ENCODE results near the gene STX10. TPM values are rescaled to one million over a fixed set of nuclear protein-coding genes. Genes with fewer than 3 reads are reported as not detected.
A peak's percentile ranks its signal among the peaks of the same experiment; 100 is the strongest.
"Not testable (repeated sequence)": the region's sequence is repeated elsewhere in the genome, so short reads cannot be mapped to it uniquely, and the experiment has no call there.

The STX10 gene
- total and polyA plus RNA-seq, 8 donors = 14.0 to 73.5 (median 17.2) TPM

DNA sequence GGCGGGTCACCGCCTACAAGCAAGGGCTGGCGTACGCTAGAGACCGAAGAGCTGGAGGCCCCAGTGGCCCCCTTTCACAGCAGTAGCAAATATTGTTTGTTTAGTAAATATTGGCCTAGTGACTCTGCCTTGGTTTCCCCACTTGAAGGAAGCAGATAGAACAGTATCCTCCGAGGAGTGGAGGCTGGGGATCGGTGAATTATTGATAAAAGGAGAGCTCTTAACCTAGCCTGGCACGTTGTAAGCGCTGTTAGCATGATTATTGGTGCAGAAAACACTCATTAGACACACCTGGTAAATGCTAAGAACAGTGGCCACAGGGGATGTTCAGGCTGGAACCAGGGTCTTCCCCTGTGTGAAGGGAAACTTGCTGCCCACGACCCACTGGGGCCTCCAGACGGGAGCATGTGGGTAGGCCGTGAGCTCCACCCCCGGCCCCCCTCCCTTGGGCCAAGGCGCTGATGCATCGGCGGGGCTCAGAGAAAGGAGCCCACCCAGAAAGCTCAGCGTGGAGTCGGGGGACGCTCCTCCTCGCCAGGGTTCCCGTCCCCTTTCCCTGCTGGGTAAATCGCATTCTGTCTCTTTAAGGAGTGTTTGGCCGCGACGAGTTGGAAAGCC, 2.3 kb upstream of the STX10 start:
- no peak for DNase-seq

DNA sequence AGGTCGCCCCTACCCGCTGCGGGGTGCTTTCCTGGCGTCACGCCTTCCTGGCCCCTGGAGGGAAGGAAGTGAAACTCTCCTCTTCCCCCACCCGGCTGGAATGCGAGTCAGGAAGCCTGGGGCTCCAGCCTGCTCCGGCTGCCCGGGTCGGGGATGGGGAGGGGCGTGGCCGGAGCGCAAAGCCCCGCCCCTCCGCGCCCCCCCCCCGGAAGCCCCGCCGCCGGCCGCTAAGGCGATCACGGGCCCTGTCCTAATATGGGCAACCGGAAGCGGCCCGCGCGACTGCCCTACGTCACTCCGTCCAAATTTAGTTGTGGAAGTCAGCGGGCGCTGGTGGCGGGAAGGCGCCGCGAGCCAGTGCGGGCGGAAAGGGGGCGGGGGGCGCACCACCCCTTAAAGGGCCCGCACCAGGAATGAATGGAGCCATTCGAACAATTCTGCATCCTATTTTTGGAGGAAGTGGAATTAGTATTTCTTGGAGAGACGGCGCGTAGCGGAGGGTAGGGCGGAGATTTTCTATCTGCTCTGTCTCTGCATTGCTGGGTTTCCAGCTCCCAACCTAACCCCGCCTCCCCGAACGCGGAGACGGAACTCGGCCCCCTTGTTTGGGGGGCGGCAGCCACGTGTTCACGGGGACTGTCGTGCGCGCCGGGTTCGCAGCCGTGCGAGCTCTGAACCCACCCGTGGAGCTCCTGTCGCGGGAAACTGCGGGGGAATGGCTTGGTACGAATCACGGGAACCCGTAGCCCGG, 1.6 kb upstream of the STX10 start:
- 1% methylated on average over 58 to 71 of the region's 71 CpGs for WGBS, 2 donors
- Histone ChIP-seq H3K36me3 (no peaks in the 10 kb centered on the region), H3K27me3 (no peaks in the 10 kb centered on the region), H3K4me3 (peak overlapping the region; percentile 94 to 100 (median 99)), H3K9me3 (no peaks in the 10 kb centered on the region), H3K27ac (peak overlapping the region; percentile 92 to 100 (median 99)), H3K4me1 (peaks cover 8 to 16% (median 10%) of the 10 kb centered on the region in 3 donors)
- ATAC-seq = peak; percentile 48 to 63 (median 54)
- FAIRE-seq = no peak
- TF ChIP-seq, protein P1, sequence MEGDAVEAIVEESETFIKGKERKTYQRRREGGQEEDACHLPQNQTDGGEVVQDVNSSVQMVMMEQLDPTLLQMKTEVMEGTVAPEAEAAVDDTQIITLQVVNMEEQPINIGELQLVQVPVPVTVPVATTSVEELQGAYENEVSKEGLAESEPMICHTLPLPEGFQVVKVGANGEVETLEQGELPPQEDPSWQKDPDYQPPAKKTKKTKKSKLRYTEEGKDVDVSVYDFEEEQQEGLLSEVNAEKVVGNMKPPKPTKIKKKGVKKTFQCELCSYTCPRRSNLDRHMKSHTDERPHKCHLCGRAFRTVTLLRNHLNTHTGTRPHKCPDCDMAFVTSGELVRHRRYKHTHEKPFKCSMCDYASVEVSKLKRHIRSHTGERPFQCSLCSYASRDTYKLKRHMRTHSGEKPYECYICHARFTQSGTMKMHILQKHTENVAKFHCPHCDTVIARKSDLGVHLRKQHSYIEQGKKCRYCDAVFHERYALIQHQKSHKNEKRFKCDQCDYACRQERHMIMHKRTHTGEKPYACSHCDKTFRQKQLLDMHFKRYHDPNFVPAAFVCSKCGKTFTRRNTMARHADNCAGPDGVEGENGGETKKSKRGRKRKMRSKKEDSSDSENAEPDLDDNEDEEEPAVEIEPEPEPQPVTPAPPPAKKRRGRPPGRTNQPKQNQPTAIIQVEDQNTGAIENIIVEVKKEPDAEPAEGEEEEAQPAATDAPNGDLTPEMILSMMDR (IDR thresholded peaks at IDR 0.05) = no peak
- DNase-seq = peak; percentile 97 to 99 (median 98)
- intact Hi-C loops (cut with DNase I) = no loop called here

More for the DNA sequence above, 2.3 kb upstream of the STX10 start:
- peak; percentile 0 to 2 (median 0) for ATAC-seq
- H3K4me1 ChIP-seq = peaks cover 8 to 23% (median 10%) of the 10 kb centered on the region in 3 donors
- no peaks in the 10 kb centered on the region for H3K9me3 ChIP-seq
- intact Hi-C loops (cut with DNase I) = no loop called here
- H3K27ac ChIP-seq = peak overlapping the region; percentile 92 to 100 (median 99)
- WGBS, 2 donors = 0% methylated on average over 24 to 25 of the region's 25 CpGs
- no peaks in the 10 kb centered on the region for H3K27me3 ChIP-seq
- no peak for FAIRE-seq
- TF ChIP-seq, protein P1 (IDR thresholded peaks at IDR 0.05) = no peak
- no peaks in the 10 kb centered on the region for H3K36me3 ChIP-seq
- H3K4me3 ChIP-seq = peak overlapping the region; percentile 94 to 100 (median 99)

DNA sequence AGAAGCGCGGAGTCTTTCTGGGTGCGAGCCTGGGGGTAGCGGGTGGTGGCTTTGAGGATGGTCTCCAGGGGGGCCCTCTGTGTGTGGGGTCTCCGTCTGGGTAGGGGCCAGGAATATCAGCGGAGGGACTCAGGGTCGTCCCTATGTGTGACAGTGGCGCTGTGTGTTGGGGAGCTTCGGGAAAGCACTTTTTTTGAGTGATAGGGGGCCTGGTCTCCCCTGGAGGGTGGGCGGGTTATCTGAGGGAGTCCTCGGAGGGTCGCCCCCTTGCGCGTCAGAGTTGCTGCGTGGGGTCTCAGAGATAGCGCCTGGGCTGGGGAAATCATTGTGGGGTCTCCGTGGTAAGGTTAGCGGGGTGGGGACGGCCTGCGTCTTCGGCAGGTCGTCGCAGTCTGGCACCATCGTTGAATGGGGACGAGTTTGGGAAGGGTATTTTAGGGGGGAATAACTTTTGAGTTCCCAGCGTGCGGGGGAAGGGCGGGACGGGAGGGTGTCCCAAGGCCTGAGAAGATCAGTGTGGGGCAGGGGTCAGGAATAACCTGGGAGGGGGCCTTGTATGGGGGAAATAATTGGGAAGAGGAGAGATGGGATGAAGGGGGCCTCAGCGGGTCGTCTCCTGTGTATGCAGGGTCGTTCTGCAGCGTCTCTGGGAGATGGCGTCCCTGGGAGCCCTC, 893 bp upstream of the STX10 start:
- Histone ChIP-seq H3K36me3 (no peaks in the 10 kb centered on the region), H3K4me3 (peak overlapping the region; percentile 53 to 100 (median 91)), H3K27me3 (no peaks in the 10 kb centered on the region), H3K9me3 (no peaks in the 10 kb centered on the region), H3K4me1 (peaks cover 6 to 10% (median 7%) of the 10 kb centered on the region in 3 donors), H3K27ac (peak overlapping the region; percentile 89 to 99 (median 96))
- TF ChIP-seq, protein P1 (IDR thresholded peaks at IDR 0.05) = no peak
- intact Hi-C loops (cut with DNase I) = no loop called here
- 0% methylated on average over 29 to 34 of the region's 34 CpGs for WGBS, 2 donors
- ATAC-seq (no peak), DNase-seq (peak in 4 of 6 donors; percentile 59 to 73 (median 62)), FAIRE-seq (no peak)

DNA sequence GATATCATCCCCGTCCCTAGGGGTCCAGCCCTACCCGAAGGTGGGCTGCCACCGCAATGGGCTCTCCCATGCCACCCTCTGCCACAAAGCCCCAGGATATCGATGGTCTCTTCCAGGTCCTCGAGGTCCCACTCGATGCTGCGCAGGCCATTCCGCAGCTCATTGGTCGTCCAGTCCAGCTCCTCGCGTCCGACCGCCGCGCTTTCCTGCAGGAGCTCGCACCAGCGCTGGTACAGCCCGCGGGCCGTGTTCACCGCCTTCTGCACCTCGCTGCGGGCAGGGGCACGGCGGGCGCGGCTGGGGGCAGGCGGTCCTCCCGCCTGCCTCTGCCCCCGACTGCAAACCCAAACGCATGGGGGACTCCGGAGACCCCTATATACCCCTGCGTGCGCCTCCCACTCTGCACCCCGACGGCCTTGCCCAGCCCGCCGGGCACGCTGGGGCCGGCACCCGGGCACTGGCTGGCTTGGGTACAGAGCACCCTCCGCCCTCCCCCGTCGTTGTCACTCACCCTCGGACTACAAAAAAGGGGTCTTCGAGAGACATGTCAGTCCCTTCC, 468 bp downstream of the STX10 start:
- H3K9me3 ChIP-seq = no peaks in the 10 kb centered on the region
- DNase-seq = peak in 4 of 6 donors; percentile 64 to 89 (median 74)
- H3K4me1 ChIP-seq = peaks cover 0 to 6% (median 3%) of the 10 kb centered on the region in 3 donors
- no peak for FAIRE-seq
- no peaks in the 10 kb centered on the region for H3K36me3 ChIP-seq
- WGBS, 2 donors = 1% methylated on average over 46 of the region's 46 CpGs
- peak; percentile 0 to 5 (median 1) for ATAC-seq
- intact Hi-C loops (cut with DNase I) = no loop called here
- TF ChIP-seq, protein P1 (IDR thresholded peaks at IDR 0.05) = no peak
- H3K27me3 ChIP-seq = no peaks in the 10 kb centered on the region
- peak overlapping the region; percentile 89 to 99 (median 96) for H3K27ac ChIP-seq
- peak overlapping the region; percentile 53 to 100 (median 91) for H3K4me3 ChIP-seq

DNA sequence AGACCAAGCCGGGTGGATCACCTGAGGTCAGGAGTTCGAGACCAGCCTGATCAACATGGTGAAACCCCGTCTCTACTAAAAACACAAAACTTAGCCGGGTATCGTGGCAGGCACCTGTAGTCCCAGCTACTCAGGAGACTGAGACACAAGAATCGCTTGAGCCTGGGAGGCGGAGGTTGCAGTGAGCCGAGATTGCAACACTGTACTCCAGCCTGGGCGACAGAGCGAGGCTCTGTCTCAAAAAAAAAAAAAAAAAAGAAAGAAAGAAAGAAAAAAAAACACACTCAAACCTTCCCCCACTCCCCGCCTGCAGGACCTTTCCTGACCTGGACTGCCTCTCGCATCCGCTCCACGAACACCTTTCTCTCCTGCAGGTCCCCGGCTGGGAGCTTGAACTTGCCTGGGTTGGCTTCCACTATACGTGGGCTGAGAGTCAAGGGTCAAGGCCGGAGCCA, 975 bp downstream of the STX10 start:
- FAIRE-seq; DNase-seq; ATAC-seq; H3K27me3 ChIP-seq; intact Hi-C loops (cut with DNase I); H3K4me1 ChIP-seq; H3K9me3 ChIP-seq; H3K36me3 ChIP-seq: not testable (repeated sequence)
- 19 to 31% methylated on average over 17 of the region's 17 CpGs for WGBS, 2 donors
- Histone ChIP-seq H3K27ac (peak overlapping the region in 2 of 4 donors; percentile 99), H3K4me3 (peak overlapping the region; percentile 53 to 100 (median 91))
